HEK293 (cell line): ENCODE data around the gene S1PR1.

Experiments
- FEZF1 ChIP-seq: fragments of 450-650 bp; formaldehyde crosslinking; IDR thresholded peaks from 2 replicates; pipeline ENCODE4 v1.5.1; 2016; ENCODE audit warnings: missing biosample characterization, missing genetic modification characterization
- HOXD13 ChIP-seq: sonication (generic); formaldehyde crosslinking; IDR thresholded peaks from 2 replicates; pipeline ENCODE4 v1.8.0; 2022; ENCODE audit warnings: missing genetic modification reagents, borderline replicate concordance
- KLF8 ChIP-seq: fragments of 450-650 bp; formaldehyde crosslinking; IDR thresholded peaks from 2 replicates; pipeline ENCODE4 v1.5.1; 2016; ENCODE audit warnings: missing biosample characterization, missing genetic modification characterization
- OSR2 ChIP-seq: fragments of 450-650 bp; formaldehyde crosslinking; IDR thresholded peaks from 2 replicates; pipeline ENCODE4 v1.5.1; 2016; ENCODE audit warnings: missing biosample characterization, missing genetic modification characterization
- OVOL3 ChIP-seq: fragments of 450-650 bp; formaldehyde crosslinking; IDR thresholded peaks from 2 replicates; pipeline ENCODE4 v1.5.1; 2016; ENCODE audit warnings: missing biosample characterization, missing genetic modification characterization
- RBAK ChIP-seq: fragments of 450-650 bp; formaldehyde crosslinking; IDR thresholded peaks from 2 replicates; pipeline ENCODE4 v1.5.1; 2016; ENCODE audit warnings: missing biosample characterization, missing genetic modification characterization
- ZBTB7A ChIP-seq: fragments of 450-650 bp; formaldehyde crosslinking; IDR thresholded peaks from 2 replicates; pipeline ENCODE4 v1.5.1; 2016; ENCODE audit warnings: low read depth, missing biosample characterization, missing genetic modification characterization
- ZFP37 ChIP-seq: fragments of 450-650 bp; formaldehyde crosslinking; IDR thresholded peaks from 2 replicates; pipeline ENCODE4 v1.5.1; 2016; ENCODE audit warnings: missing biosample characterization, missing genetic modification characterization
- ZFP69B ChIP-seq: fragments of 450-650 bp; formaldehyde crosslinking; IDR thresholded peaks from 2 replicates; pipeline ENCODE4 v1.5.1; 2016; ENCODE audit warnings: missing biosample characterization, missing genetic modification characterization
- ZNF10 ChIP-seq: fragments of 450-650 bp; formaldehyde crosslinking; IDR thresholded peaks from 2 replicates; pipeline ENCODE4 v1.5.1; 2017; ENCODE audit warnings: missing biosample characterization, missing genetic modification characterization
- ZNF140 ChIP-seq: fragments of 450-650 bp; formaldehyde crosslinking; IDR thresholded peaks from 2 replicates; pipeline ENCODE4 v1.5.1; 2016; ENCODE audit warnings: missing biosample characterization, missing genetic modification characterization
- ZNF155 ChIP-seq: fragments of 450-650 bp; formaldehyde crosslinking; IDR thresholded peaks from 2 replicates; pipeline ENCODE4 v1.5.1; 2016; ENCODE audit warnings: missing biosample characterization, missing genetic modification characterization
- ZNF16 ChIP-seq: fragments of 450-650 bp; formaldehyde crosslinking; IDR thresholded peaks from 2 replicates; pipeline ENCODE4 v1.5.1; 2016; ENCODE audit warnings: low read depth, missing biosample characterization, missing genetic modification characterization
- ZNF23 ChIP-seq: fragments of 450-650 bp; formaldehyde crosslinking; IDR thresholded peaks from 2 replicates; pipeline ENCODE4 v1.5.1; 2016; ENCODE audit warnings: missing biosample characterization, missing genetic modification characterization, borderline replicate concordance
- ZNF341 ChIP-seq: fragments of 450-650 bp; formaldehyde crosslinking; IDR thresholded peaks from 2 replicates; pipeline ENCODE4; 2016; ENCODE audit warnings: low read depth, missing biosample characterization, missing genetic modification characterization
- ZNF404 ChIP-seq: fragments of 450-650 bp; formaldehyde crosslinking; IDR thresholded peaks from 2 replicates; pipeline ENCODE4 v1.5.1; 2017; ENCODE audit warnings: missing biosample characterization, missing genetic modification characterization
- ZNF530 ChIP-seq: fragments of 450-650 bp; formaldehyde crosslinking; IDR thresholded peaks from 2 replicates; pipeline ENCODE4 v1.5.1; 2016; ENCODE audit warnings: low read depth, missing biosample characterization, missing genetic modification characterization
- ZNF664 ChIP-seq: fragments of 450-650 bp; formaldehyde crosslinking; IDR thresholded peaks from 2 replicates; pipeline ENCODE4 v1.5.1; 2016; ENCODE audit warnings: missing biosample characterization, missing genetic modification characterization
- ZNF843 ChIP-seq: fragments of 450-650 bp; formaldehyde crosslinking; IDR thresholded peaks from 2 replicates; pipeline ENCODE4 v1.5.1; 2016; ENCODE audit warnings: missing biosample characterization, missing genetic modification characterization
- ZSCAN23 ChIP-seq: fragments of 450-650 bp; formaldehyde crosslinking; IDR thresholded peaks from 2 replicates; pipeline ENCODE4 v1.5.1; 2016; ENCODE audit warnings: missing biosample characterization, missing genetic modification characterization
- ZSCAN30 ChIP-seq: fragments of 450-650 bp; IDR thresholded peaks from 2 replicates; pipeline ENCODE4 v1.5.1; 2018; ENCODE audit warnings: missing biosample characterization, mild to moderate bottlenecking, missing genetic modification characterization, moderate library complexity
- ZXDB ChIP-seq: fragments of 450-650 bp; formaldehyde crosslinking; IDR thresholded peaks from 2 replicates; pipeline ENCODE4 v1.5.1; 2016; ENCODE audit warnings: missing biosample characterization, missing genetic modification characterization
- TF ChIP-seq, protein P1 (sequence below): fragments of 450-650 bp; formaldehyde crosslinking; IDR thresholded peaks from 2 replicates; pipeline ENCODE4 v1.5.1; 2017; ENCODE audit warnings: missing biosample characterization, missing genetic modification characterization
- TF ChIP-seq, protein P2 (sequence below): fragments of 450-650 bp; formaldehyde crosslinking; IDR thresholded peaks from 2 replicates; pipeline ENCODE4 v1.5.1; 2016; ENCODE audit warnings: missing biosample characterization, missing genetic modification characterization
- TF ChIP-seq, protein P3 (sequence below): fragments of 450-650 bp; formaldehyde crosslinking; IDR thresholded peaks from 2 replicates; pipeline ENCODE4 v1.5.1; 2017; ENCODE audit warnings: missing biosample characterization, missing genetic modification characterization
- TF ChIP-seq, protein P4 (sequence below): fragments of 450-650 bp; formaldehyde crosslinking; IDR thresholded peaks from 2 replicates; pipeline ENCODE4 v1.5.1; 2016; ENCODE audit warnings: missing biosample characterization, missing genetic modification characterization
- TF ChIP-seq, protein P5 (sequence below): fragments of 450-650 bp; formaldehyde crosslinking; IDR thresholded peaks from 2 replicates; pipeline ENCODE4 v1.5.1; 2017; ENCODE audit warnings: missing biosample characterization, missing genetic modification characterization
- TF ChIP-seq, protein P6 (sequence below): fragments of 450-650 bp; formaldehyde crosslinking; IDR thresholded peaks from 2 replicates; pipeline ENCODE4 v1.5.1; 2017; ENCODE audit warnings: missing biosample characterization, missing genetic modification characterization
- TF ChIP-seq, protein P7 (sequence below): fragments of 450-650 bp; formaldehyde crosslinking; IDR thresholded peaks from 2 replicates; pipeline ENCODE4 v1.5.1; 2016; ENCODE audit warnings: missing biosample characterization, missing genetic modification characterization
- TF ChIP-seq, protein P8 (sequence below): fragments of 450-650 bp; formaldehyde crosslinking; IDR thresholded peaks from 2 replicates; pipeline ENCODE4 v1.5.1; 2016; ENCODE audit warnings: missing biosample characterization, missing genetic modification characterization

Gene S1PR1

DNA sequence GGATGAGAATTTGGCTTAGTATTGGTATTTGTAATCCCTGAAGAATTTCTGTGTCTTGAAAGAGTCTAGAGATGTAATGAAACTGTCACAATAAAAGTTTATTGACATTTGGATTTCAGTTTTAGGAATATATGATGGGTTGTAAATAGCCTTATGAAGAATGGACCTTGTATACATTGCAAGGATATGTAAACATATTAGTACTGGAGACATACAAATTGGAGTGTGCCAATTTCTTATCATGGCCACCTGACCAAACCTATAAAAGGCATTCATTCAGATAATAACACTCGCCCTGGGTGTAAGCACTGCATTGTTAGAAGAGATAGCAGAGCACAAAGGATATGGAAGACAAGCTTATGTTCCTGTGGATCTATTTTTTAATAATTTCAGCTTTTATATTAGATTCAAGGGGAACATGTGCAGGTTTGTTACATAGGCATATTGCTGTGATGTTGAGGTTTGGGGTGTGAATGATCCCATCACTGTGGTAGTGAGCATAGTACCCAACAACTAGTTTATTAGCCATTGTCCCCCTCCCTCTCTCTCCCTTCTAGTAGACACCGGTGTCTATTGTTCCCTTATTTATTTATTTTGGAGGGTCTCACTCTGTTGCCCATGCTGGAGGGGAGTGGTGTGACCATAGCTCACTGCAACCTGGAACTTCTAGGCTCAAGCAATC is 8.6 kb downstream of the S1PR1 start (continued):
- TF ChIP-seq ZNF530 (tag by site-specific recombination) (no peak), ZNF23 (tag by site-specific recombination) (no peak), KLF8 (no peak), HOXD13 (peak; percentile 68; the same call in 1 of the 2 replicates), ZNF664 (tag by site-specific recombination) (no peak), ZXDB (tag by site-specific recombination) (0 out of 2 replicates have a peak, but pooled peaks have one; percentile 67), ZNF404 (tag by site-specific recombination) (no peak), OVOL3 (peak; percentile 70; the same call in 1 of the 2 replicates), ZSCAN23 (no peak), ZNF341 (no peak), RBAK (tag by site-specific recombination) (no peak), ZNF155 (tag by site-specific recombination) (no peak), ZNF843 (tag by site-specific recombination) (peak; percentile 90), ZBTB7A (tag by site-specific recombination) (no peak), ZSCAN30 (0 out of 2 replicates have a peak, but pooled peaks have one; percentile 22), ZNF16 (tag by site-specific recombination) (no peak), OSR2 (tag by site-specific recombination) (peak; percentile 75; the same call in 1 of the 2 replicates), FEZF1 (tag by site-specific recombination) (peak; percentile 79), ZFP37 (no peak), ZFP69B (tag by site-specific recombination) (no peak), ZNF10 (tag by site-specific recombination) (no peak), ZNF140 (tag by site-specific recombination) (no peak)
- TF ChIP-seq, protein P1, sequence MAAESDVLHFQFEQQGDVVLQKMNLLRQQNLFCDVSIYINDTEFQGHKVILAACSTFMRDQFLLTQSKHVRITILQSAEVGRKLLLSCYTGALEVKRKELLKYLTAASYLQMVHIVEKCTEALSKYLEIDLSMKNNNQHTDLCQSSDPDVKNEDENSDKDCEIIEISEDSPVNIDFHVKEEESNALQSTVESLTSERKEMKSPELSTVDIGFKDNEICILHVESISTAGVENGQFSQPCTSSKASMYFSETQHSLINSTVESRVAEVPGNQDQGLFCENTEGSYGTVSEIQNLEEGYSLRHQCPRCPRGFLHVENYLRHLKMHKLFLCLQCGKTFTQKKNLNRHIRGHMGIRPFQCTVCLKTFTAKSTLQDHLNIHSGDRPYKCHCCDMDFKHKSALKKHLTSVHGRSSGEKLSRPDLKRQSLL (tag by site-specific recombination) = no peak
- TF ChIP-seq, protein P2, sequence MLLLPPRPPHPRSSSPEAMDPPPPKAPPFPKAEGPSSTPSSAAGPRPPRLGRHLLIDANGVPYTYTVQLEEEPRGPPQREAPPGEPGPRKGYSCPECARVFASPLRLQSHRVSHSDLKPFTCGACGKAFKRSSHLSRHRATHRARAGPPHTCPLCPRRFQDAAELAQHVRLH (tag by site-specific recombination) = peak; percentile 51
- TF ChIP-seq, protein P3, sequence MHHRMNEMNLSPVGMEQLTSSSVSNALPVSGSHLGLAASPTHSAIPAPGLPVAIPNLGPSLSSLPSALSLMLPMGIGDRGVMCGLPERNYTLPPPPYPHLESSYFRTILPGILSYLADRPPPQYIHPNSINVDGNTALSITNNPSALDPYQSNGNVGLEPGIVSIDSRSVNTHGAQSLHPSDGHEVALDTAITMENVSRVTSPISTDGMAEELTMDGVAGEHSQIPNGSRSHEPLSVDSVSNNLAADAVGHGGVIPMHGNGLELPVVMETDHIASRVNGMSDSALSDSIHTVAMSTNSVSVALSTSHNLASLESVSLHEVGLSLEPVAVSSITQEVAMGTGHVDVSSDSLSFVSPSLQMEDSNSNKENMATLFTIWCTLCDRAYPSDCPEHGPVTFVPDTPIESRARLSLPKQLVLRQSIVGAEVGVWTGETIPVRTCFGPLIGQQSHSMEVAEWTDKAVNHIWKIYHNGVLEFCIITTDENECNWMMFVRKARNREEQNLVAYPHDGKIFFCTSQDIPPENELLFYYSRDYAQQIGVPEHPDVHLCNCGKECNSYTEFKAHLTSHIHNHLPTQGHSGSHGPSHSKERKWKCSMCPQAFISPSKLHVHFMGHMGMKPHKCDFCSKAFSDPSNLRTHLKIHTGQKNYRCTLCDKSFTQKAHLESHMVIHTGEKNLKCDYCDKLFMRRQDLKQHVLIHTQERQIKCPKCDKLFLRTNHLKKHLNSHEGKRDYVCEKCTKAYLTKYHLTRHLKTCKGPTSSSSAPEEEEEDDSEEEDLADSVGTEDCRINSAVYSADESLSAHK (tag by site-specific recombination) = peak; percentile 82
- TF ChIP-seq, protein P4, sequence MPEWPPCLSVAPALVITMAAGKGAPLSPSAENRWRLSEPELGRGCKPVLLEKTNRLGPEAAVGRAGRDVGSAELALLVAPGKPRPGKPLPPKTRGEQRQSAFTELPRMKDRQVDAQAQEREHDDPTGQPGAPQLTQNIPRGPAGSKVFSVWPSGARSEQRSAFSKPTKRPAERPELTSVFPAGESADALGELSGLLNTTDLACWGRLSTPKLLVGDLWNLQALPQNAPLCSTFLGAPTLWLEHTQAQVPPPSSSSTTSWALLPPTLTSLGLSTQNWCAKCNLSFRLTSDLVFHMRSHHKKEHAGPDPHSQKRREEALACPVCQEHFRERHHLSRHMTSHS = no peak
- TF ChIP-seq, protein P5, sequence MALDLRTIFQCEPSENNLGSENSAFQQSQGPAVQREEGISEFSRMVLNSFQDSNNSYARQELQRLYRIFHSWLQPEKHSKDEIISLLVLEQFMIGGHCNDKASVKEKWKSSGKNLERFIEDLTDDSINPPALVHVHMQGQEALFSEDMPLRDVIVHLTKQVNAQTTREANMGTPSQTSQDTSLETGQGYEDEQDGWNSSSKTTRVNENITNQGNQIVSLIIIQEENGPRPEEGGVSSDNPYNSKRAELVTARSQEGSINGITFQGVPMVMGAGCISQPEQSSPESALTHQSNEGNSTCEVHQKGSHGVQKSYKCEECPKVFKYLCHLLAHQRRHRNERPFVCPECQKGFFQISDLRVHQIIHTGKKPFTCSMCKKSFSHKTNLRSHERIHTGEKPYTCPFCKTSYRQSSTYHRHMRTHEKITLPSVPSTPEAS = no peak
- TF ChIP-seq, protein P6, sequence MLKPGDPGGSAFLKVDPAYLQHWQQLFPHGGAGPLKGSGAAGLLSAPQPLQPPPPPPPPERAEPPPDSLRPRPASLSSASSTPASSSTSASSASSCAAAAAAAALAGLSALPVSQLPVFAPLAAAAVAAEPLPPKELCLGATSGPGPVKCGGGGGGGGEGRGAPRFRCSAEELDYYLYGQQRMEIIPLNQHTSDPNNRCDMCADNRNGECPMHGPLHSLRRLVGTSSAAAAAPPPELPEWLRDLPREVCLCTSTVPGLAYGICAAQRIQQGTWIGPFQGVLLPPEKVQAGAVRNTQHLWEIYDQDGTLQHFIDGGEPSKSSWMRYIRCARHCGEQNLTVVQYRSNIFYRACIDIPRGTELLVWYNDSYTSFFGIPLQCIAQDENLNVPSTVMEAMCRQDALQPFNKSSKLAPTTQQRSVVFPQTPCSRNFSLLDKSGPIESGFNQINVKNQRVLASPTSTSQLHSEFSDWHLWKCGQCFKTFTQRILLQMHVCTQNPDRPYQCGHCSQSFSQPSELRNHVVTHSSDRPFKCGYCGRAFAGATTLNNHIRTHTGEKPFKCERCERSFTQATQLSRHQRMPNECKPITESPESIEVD (tag by site-specific recombination) = peak; percentile 88
- TF ChIP-seq, protein P7, sequence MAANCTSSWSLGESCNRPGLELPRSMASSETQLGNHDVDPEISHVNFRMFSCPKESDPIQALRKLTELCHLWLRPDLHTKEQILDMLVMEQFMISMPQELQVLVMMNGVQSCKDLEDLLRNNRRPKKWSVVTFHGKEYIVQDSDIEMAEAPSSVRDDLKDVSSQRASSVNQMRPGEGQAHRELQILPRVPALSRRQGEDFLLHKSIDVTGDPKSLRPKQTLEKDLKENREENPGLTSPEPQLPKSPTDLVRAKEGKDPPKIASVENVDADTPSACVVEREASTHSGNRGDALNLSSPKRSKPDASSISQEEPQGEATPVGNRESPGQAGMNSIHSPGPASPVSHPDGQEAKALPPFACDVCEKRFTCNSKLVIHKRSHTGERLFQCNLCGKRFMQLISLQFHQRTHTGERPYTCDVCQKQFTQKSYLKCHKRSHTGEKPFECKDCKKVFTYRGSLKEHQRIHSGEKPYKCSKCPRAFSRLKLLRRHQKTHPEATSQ = no peak
- TF ChIP-seq, protein P8, sequence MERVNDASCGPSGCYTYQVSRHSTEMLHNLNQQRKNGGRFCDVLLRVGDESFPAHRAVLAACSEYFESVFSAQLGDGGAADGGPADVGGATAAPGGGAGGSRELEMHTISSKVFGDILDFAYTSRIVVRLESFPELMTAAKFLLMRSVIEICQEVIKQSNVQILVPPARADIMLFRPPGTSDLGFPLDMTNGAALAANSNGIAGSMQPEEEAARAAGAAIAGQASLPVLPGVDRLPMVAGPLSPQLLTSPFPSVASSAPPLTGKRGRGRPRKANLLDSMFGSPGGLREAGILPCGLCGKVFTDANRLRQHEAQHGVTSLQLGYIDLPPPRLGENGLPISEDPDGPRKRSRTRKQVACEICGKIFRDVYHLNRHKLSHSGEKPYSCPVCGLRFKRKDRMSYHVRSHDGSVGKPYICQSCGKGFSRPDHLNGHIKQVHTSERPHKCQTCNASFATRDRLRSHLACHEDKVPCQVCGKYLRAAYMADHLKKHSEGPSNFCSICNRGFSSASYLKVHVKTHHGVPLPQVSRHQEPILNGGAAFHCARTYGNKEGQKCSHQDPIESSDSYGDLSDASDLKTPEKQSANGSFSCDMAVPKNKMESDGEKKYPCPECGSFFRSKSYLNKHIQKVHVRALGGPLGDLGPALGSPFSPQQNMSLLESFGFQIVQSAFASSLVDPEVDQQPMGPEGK = no peak
